GM18867 (cell line): Measurements from ENCODE around the gene PTBP2.

Experiments used
- ATAC-seq: cut with Tn5 transposase; IDR thresholded peaks from one replicate; pipeline ENCODE4 v1.9.1; 2021; ENCODE audit warnings: mild to moderate bottlenecking, moderate library complexity; ENCODE audit not compliant: unreplicated experiment

The PTBP2 gene

GRCh38 chr1:96815914-96816313 lies 94.3 kb downstream of the PTBP2 start:
- no peak for ATAC-seq

DNA sequence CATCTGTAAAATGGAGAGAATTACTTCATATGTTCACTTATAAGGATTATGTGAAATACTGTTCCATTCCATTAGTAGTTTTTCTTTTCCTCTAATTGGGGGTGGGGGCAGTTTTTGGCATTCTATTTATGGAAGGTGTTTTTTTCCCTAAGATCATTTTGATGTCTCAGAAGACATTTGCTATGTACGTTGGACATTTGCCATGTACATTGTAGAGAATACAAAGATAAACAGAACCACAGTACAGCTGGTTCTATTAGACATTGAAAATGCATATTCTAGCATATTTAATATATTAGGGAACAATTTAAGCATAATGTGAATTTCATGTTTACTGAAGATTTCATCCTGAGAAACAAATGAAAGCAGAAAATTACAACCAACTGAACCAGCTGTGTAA lies 98.5 kb downstream of the PTBP2 start:
- no peak for ATAC-seq

GRCh38 chr1:96820671-96821070 lies 99.1 kb downstream of the PTBP2 start:
- ATAC-seq = no peak

- ATAC-seq = no peak
Observed at GRCh38 chr1:96825231-96825630, 103.6 kb downstream of the PTBP2 start.

DNA sequence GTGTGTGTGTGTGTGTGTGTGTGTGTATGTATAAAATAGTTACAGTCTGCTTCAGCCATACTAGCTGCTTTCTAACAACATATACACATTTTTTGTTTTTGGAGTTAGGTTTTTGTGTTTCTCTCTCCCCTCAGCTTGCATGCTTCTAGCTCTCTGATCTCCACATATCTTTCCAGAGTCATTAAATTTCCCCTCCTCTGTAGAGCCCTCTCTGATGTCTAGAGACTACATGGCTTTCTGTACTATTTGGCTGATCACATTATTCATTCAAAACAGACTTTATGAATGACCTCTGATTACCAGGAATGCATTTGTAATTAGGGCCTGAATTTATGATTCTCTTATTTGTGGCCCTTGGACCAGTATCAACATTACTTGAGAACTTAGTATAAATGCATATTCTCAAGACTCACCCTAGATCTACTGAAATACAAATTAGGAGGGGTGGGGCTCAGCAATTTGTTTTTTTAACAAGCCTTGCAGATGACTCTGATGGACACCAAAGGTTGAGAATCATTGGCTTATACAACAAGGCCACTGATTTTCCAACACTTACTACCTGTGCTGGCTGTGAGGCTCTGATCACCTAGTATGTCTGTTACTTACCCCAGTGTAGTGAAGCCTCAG lies 104.5 kb downstream of the PTBP2 start:
- no peak for ATAC-seq

DNA sequence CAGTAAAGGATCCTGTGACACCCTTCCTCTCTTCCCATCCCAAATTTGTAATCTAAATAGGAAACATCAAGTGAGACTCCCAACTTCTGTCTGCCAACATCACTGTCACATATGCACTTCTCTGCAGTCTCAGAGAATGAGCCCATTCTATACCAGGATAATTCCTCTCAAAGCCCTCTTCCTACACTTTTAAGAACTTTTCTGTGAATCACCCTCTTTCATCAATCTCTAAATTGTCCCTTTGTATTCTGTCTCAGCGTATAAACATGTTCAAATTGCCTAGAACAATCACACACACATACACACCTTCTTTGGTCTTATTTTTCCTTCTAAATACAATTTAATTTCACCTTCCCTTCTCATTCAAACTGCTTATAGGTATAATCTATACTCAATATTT lies 111.8 kb downstream of the PTBP2 start:
- no peak for ATAC-seq

DNA sequence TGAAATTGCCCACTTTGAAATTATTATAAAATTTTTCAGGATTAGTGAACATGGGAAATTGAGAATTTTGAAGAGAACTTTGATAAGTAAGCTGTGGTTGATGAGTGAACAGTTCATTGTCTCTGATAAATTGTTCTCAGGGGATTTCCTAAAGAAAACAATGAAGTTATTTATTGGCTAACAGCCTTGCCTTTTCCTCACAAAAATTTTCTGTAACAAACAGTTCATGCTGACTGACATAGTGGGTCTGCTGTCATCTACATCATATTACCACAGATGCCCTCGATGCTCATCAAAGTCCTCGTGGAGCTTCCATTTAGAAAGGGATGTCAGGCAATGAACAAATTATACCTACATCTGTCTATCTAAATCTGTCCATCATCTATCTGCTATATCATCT lies 113.4 kb downstream of the PTBP2 start:
- ATAC-seq = no peak

DNA sequence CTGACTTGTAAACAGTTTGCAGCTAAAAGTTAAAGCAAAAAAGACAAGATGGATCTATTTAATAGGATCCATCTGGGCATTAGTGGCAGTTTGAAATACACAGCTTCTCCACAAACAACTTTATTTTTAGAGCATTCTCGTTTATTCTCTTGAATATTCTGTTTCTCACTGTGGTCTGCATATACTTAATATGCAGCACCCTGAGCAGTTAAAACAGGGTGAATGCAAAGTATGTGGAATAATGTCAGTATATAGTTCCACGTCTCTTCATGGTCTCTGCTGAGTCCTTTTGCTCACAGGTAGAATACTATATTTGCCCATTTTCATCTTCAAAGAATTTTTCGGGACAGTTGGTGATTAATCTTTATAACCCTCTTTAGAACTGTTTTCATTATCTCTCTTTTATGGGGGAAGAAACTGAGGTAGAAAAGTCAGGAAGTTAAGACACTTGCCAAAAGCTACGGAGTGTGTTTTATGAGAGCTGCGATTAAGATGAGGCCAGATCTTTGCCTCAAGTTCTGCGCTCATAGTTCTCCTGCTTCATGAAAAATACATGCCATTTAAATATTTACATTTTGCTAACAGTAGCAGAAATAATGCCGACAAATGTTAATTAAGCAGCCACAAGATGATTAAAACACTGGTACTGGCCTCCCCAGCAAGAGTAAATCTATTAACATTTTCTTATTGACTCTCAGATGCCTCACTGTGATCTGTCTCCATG lies 115.6 kb downstream of the PTBP2 start:
- no peak for ATAC-seq

DNA sequence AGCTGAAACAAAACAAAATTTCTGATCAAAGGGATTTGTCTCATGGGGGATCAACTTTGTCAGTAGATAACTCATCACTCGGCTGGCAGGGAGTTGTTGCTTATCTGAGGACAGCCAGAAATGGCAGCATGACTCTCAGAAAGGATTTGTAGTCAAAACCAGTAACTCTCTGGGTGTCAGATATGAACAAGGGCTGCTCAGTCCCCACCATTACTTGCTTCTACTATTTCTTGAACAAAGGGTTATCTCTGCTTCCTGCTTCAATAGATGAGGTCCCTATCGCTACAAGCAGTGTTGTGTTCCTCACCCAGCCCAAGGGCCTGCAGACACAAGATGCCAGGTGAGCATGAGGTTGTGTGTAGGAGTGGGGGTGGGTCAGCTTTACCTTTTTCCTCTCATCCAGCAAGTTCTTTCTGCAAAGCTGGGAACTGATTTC lies 116.2 kb downstream of the PTBP2 start:
- no peak for ATAC-seq

GRCh38 chr1:96840396-96840795 lies 118.8 kb downstream of the PTBP2 start:
- ATAC-seq = no peak

DNA sequence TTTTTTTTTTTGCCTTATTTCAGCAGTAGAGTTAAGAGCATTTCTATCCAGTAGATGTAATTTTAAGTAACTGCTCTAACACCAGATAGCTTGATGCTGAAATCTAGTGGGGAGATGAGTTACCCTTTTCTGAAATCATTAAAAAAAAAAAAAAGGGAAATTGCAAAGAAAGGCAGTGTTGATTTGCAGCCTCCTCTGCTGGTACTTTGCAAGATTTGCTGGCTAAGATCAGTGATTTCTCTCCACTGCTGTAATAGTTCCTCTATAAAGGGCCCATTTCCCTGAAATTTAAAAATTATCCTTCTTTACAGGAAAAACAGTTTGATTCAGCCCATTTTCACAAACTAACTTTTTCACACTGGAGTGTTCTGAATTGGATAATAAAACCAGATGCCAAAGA lies 120.6 kb downstream of the PTBP2 start:
- ATAC-seq = no peak

- no peak for ATAC-seq
Observed at GRCh38 chr1:96843196-96843595, 121.6 kb downstream of the PTBP2 start.

DNA sequence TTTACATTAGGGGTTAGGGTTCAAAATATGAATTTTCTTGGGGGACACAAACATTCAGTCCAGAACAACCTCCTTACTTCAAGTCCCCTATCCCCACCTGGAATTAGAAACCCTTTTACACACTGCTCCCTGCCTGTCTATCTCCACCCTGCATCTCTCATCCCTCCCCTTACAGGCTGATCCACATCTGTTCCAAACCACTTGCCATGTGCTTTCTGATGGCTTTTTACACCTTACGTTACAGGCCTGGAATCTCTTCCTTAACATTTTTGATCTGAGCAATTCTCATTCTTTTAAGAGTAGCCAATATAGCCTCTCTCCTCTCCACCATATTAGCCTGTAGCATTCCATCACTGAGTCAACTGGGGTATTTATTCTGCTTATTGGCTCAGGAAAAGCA lies 122.0 kb downstream of the PTBP2 start:
- ATAC-seq = no peak

DNA sequence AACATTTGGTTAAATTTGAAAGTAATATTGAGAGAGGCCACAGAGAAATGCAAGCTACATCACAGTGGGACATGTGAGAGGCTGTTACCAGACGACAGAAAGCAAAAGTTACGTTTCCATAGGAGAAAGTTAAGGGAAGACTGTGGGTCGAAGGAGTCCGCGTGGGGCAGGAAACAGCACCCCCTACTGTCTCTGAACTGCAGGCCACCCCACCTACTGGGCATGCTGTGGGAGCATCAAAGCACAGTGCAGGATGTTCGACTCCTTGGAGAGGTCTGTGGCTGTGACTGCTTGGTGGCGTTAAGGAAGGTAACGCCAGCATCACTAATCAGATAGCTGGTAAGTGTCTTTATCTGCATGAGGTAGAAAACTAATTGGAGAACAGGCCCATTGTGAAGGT lies 123.9 kb downstream of the PTBP2 start:
- ATAC-seq = peak; percentile 94

- no peak for ATAC-seq
Observed at GRCh38 chr1:96861836-96862235, 140.3 kb downstream of the PTBP2 start.

- no peak for ATAC-seq
Observed at GRCh38 chr1:96863449-96863848, 141.9 kb downstream of the PTBP2 start.
